Panc1 (cell line): ENCODE results near the gene PARVB. TPM values are rescaled to one million over a fixed set of nuclear protein-coding genes. Genes with fewer than 3 reads are reported as not detected.

Experiments used
- ATAC-seq: fragments of 200-7000 bp; cut with Tn5 transposase; 2 replicates; pipeline ENCODE4 v1.9.1; 2020; ENCODE audit warnings: mild to moderate bottlenecking, moderate library complexity
- BruUV-seq: library from RNA; stranded (reverse); fragments of 400-500 nt; replicated peaks from 2 replicates; lab custom pipeline; 2021; lab: Mats Ljungman, UMichigan
- CTCF ChIA-PET: fragments of 300-600 bp; sonication (Branson Sonifier 250); formaldehyde crosslinking; loops from one replicate; lab custom pipeline; 2022; ENCODE audit warnings: antibody characterized with exemption; lab: Charles Lee
- POLR2A ChIA-PET: fragments of 300-600 bp; sonication (Branson Sonifier 250); formaldehyde crosslinking; loops from one replicate; lab custom pipeline; 2022; ENCODE audit warnings: antibody characterized with exemption; lab: Charles Lee
- DNase-seq: peaks from one replicate; pipeline ENCODE4 v3.0.0-alpha.2; 2010; ENCODE audit warnings: low read depth, low spot score
- H3K27ac ChIP-seq: 2 replicates; pipeline ENCODE4 v1.5.1; 2011; ENCODE audit warnings: mild to moderate bottlenecking, low read length, inconsistent platforms
- H3K27me3 ChIP-seq: fragments of 200-500 bp; sonication (Bioruptor generic); 2 replicates; pipeline ENCODE4 v1.6.0; 2014; ENCODE audit warnings: low read length, inconsistent platforms; ENCODE audit not compliant: control insufficient read depth, insufficient read depth
- H3K36me3 ChIP-seq: fragments of 200-500 bp; sonication (Bioruptor generic); 2 replicates; pipeline ENCODE4 v1.5.1; 2014; ENCODE audit warnings: inconsistent platforms, mild to moderate bottlenecking, low read length, moderate library complexity; ENCODE audit not compliant: control insufficient read depth, insufficient read depth
- H3K4me1 ChIP-seq: 2 replicates; pipeline ENCODE4 v1.5.1; 2011; ENCODE audit warnings: inconsistent platforms, mild to moderate bottlenecking, low read length, moderate library complexity; ENCODE audit not compliant: control insufficient read depth, insufficient read depth
- H3K4me3 ChIP-seq, 2 experiments: 2 replicates each; pipeline ENCODE4 v1.5.1; 2011 to 2012; ENCODE audit warnings: low read depth in 2 of 2, low read length in 2 of 2, mild to moderate bottlenecking in 2 of 2, inconsistent platforms in 1 of 2, moderate library complexity in 1 of 2
- H3K9me3 ChIP-seq: fragments of 200-500 bp; sonication (Bioruptor generic); 2 replicates; pipeline ENCODE4 v1.5.1; 2014; ENCODE audit warnings: low read depth, mild to moderate bottlenecking, inconsistent platforms, low read length, moderate library complexity; ENCODE audit not compliant: control insufficient read depth, insufficient read depth
- CTCF ChIP-seq: fragments of 450-650 bp; IDR thresholded peaks from 2 replicates; pipeline ENCODE4 v1.5.1; 2017; ENCODE audit warnings: mild to moderate bottlenecking
- POLR2AphosphoS5 ChIP-seq: IDR thresholded peaks from 2 replicates; pipeline ENCODE4 v1.6.1; 2012; ENCODE audit warnings: mild to moderate bottlenecking, low read depth, low read length, moderate library complexity
- REST ChIP-seq, 2 experiments: IDR thresholded peaks; 2 replicates each; pipeline ENCODE4 v1.6.1; 2011 to 2012; ENCODE audit warnings: low read depth in 2 of 2, control low read depth in 1 of 2, low read length in 1 of 2, mild to moderate bottlenecking in 1 of 2, moderate library complexity in 1 of 2; ENCODE audit not compliant: insufficient read depth in 1 of 2
- SIN3A ChIP-seq: IDR thresholded peaks from 2 replicates; pipeline ENCODE4 v1.6.1; 2012; ENCODE audit warnings: low read depth, mild to moderate bottlenecking, low read length, moderate library complexity, borderline replicate concordance; ENCODE audit not compliant: insufficient read depth
- TCF7L2 ChIP-seq: IDR thresholded peaks from 2 replicates; pipeline ENCODE4 v1.6.1; 2011; ENCODE audit warnings: mild to moderate bottlenecking, low read depth, low read length, inconsistent platforms
- in situ Hi-C: cut with HindIII; loops from 2 replicates; pipeline ENCODE4 v1.10.0; 2016; ENCODE audit warnings: low sequenced_read_pairs, low pct_unique_long_range_greater_than_20kb
- intact Hi-C: fragments of 100-400 bp; cut with micrococcal nuclease; formaldehyde crosslinking; loops from one replicate; pipeline ENCODE4 v1.10.0; 2022; ENCODE audit not compliant: unreplicated experiment
- total RNA-seq: library from RNA; stranded (reverse); gene quantifications from one replicate; pipeline ENCODE4 v1.2.1, GENCODE V29; 2021; ENCODE audit not compliant: unreplicated experiment

PARVB gene
- total RNA-seq, 1 experiment from 2014 or later: 28.1 TPM

GRCh38 chr22:44091021-44091721 lies 67.1 kb downstream of the PARVB start:
- H3K4me3 ChIP-seq: no peak overlapping the region
- H3K27ac ChIP-seq: no peak overlapping the region
- H3K9me3 ChIP-seq: no peaks in the 10 kb centered on the region
- TF ChIP-seq SIN3A (no peak), REST (IDR thresholded peaks at IDR 0.05; ENCODE audit: insufficient read depth in 1 of 2, low read depth in 2 of 2, low read length in 1 of 2) (no peak), TCF7L2 (no peak)
- intact Hi-C loops: no loop called here
- no peaks in the 10 kb centered on the region for H3K36me3 ChIP-seq
- ATAC-seq: no peak
- no peaks in the 10 kb centered on the region for H3K4me1 ChIP-seq
- POLR2A ChIA-PET: no interaction called here
- DNase-seq: no peak
- no peaks in the 10 kb centered on the region for H3K27me3 ChIP-seq
- in situ Hi-C loops: no loop called here
- BruUV-seq: no TSS peak
- CTCF ChIA-PET: no interaction called here

DNA sequence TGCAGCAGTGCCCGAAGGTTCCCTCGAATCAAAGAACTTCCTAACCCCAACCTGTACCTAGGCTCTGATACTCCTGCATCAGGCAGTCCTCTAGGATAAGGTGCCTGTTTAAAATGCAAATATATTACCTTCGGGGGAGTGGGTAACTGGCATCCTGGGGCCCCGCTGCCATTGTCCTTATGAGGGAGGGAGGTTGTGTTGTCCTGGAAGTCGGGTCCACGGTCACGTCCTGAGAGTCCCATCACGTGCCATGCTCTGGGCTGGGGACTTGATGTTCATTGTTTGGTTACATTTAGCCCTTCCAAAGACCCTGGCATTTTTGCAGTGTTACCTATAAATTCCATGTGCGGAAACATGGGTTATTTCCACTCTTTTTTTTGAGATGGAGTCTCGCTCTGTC lies 67.6 kb downstream of the PARVB start:
- ChIA-PET CTCF (no interaction called here), POLR2A (no interaction called here)
- no peaks in the 10 kb centered on the region for H3K9me3 ChIP-seq
- no peaks in the 10 kb centered on the region for H3K36me3 ChIP-seq
- in situ Hi-C loops (no loop called here), intact Hi-C loops (no loop called here)
- H3K4me1 ChIP-seq: no peaks in the 10 kb centered on the region
- H3K27ac ChIP-seq: no peak overlapping the region
- no peaks in the 10 kb centered on the region for H3K27me3 ChIP-seq
- no peak overlapping the region for H3K4me3 ChIP-seq
- no peak for TF ChIP-seq SIN3A
- no peak for TF ChIP-seq CTCF
- TF ChIP-seq TCF7L2: no peak
- TF ChIP-seq REST (IDR thresholded peaks at IDR 0.05; ENCODE audit: insufficient read depth in 1 of 2, low read depth in 2 of 2, low read length in 1 of 2): no peak
- TF ChIP-seq POLR2AphosphoS5: no peak
- BruUV-seq: no TSS peak
- DNase-seq: no peak
- ATAC-seq: no peak
